ENCODE measurements around the gene RAB11FIP4. TPM values are rescaled to one million over a fixed set of nuclear protein-coding genes. Genes with fewer than 3 reads are reported as not detected.

Gene RAB11FIP4
- total RNA-seq, 1 donor from 2014 or later: 32.4 TPM

DNA sequence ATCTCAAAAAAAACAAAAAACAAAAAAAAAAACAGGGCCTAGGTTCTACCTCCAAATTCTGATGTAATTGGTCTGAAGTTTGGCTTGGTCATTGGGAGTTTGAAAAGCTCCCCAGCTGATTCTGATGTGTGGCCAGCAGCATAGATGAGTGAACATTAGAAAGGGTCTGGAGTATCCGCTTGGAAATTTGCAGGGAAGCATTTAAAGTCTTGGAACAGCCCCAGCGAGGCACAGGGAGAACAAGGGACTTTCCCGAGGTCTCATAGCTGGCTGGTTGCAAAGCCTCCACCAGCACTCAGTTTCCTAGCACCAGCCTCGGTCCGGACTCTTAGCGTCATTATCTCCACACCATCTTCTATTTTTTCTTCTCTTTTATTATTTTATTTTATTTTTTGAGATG lies 70.8 kb downstream of the RAB11FIP4 start:
- DNase-seq (ENCODE audit: extremely low spot score, unreplicated experiment): no peak
- peaks cover under 1% of the 10 kb centered on the region for H3K4me1 Mint-ChIP-seq (ENCODE audit: unreplicated experiment)
- no peak overlapping the region for H3K27ac Mint-ChIP-seq
- no peaks in the 10 kb centered on the region for H3K36me3 Mint-ChIP-seq
- no peaks in the 10 kb centered on the region for H3K9me3 Mint-ChIP-seq
- no peak for TF ChIP-seq CTCF (conservative IDR thresholded peaks at IDR 0.05)
- no peak overlapping the region for H3K4me3 Mint-ChIP-seq
- no peaks in the 10 kb centered on the region for H3K27me3 Mint-ChIP-seq

- no peak for TF ChIP-seq CTCF (conservative IDR thresholded peaks at IDR 0.05)
- no peak for DNase-seq (ENCODE audit: extremely low spot score, unreplicated experiment)
- Mint-ChIP-seq H3K27me3 (no peaks in the 10 kb centered on the region), H3K9me3 (no peaks in the 10 kb centered on the region), H3K4me3 (no peak overlapping the region), H3K27ac (no peak overlapping the region), H3K4me1 (ENCODE audit: unreplicated experiment) (peaks cover 24% of the 10 kb centered on the region), H3K36me3 (no peaks in the 10 kb centered on the region)
Measured at GRCh38 chr17:31466096-31466760, 74.8 kb downstream of the RAB11FIP4 start.

- Mint-ChIP-seq H3K4me3 (peak overlapping the region; percentile 47), H3K36me3 (no peaks in the 10 kb centered on the region), H3K27me3 (no peaks in the 10 kb centered on the region), H3K9me3 (no peaks in the 10 kb centered on the region), H3K4me1 (ENCODE audit: unreplicated experiment) (peaks cover 24% of the 10 kb centered on the region), H3K27ac (peak overlapping the region; percentile 69)
- TF ChIP-seq CTCF (conservative IDR thresholded peaks at IDR 0.05): no peak
- DNase-seq (ENCODE audit: extremely low spot score, unreplicated experiment): no peak
Measured at GRCh38 chr17:31467502-31468256, 76.2 kb downstream of the RAB11FIP4 start.

DNA sequence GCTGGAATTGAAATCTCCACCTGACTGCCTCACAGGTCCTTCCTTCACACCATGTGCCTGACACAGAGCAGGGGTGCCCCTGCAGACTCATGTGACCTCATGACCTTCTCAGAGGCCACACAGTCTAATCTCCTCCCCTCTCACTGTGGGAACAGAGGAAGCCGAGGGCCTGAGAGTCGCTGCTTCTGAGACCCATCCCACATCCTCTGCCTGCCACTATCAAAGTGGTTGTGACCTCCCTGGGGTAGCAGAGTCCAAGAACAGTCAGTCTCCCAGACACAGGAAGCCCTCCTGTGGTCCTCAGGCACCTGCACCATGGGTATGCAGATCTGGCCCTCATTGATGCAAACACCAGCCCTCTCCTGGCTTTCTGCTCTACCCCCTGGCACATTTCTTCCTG lies 78.5 kb downstream of the RAB11FIP4 start:
- no peak overlapping the region for H3K27ac Mint-ChIP-seq
- peaks cover 27% of the 10 kb centered on the region for H3K4me1 Mint-ChIP-seq (ENCODE audit: unreplicated experiment)
- no peak for TF ChIP-seq CTCF (conservative IDR thresholded peaks at IDR 0.05)
- no peaks in the 10 kb centered on the region for H3K9me3 Mint-ChIP-seq
- DNase-seq (ENCODE audit: extremely low spot score, unreplicated experiment): no peak
- H3K36me3 Mint-ChIP-seq: no peaks in the 10 kb centered on the region
- no peak overlapping the region for H3K4me3 Mint-ChIP-seq
- H3K27me3 Mint-ChIP-seq: no peaks in the 10 kb centered on the region

- Mint-ChIP-seq H3K27ac (no peak overlapping the region), H3K36me3 (no peaks in the 10 kb centered on the region), H3K4me1 (ENCODE audit: unreplicated experiment) (peaks cover 34% of the 10 kb centered on the region), H3K27me3 (no peaks in the 10 kb centered on the region), H3K4me3 (no peak overlapping the region), H3K9me3 (no peaks in the 10 kb centered on the region)
- TF ChIP-seq CTCF (conservative IDR thresholded peaks at IDR 0.05): no peak
- no peak for DNase-seq (ENCODE audit: extremely low spot score, unreplicated experiment)
Measured at GRCh38 chr17:31470592-31470991, 79.1 kb downstream of the RAB11FIP4 start.
